Panc1 (cell line): ENCODE measurements around the gene EFHB. TPM values are rescaled to one million over a fixed set of nuclear protein-coding genes. Genes with fewer than 3 reads are reported as not detected.

ENCODE experiments used
- ATAC-seq: fragments of 200-7000 bp; cut with Tn5 transposase; 2 replicates; pipeline ENCODE4 v1.9.1; 2020; ENCODE audit warnings: mild to moderate bottlenecking, moderate library complexity
- BruUV-seq: library from RNA; stranded (reverse); fragments of 400-500 nt; replicated peaks from 2 replicates; lab custom pipeline; 2021; lab: Mats Ljungman, UMichigan
- CTCF ChIA-PET: fragments of 300-600 bp; sonication (Branson Sonifier 250); formaldehyde crosslinking; loops from one replicate; lab custom pipeline; 2022; ENCODE audit warnings: antibody characterized with exemption; lab: Charles Lee
- POLR2A ChIA-PET: fragments of 300-600 bp; sonication (Branson Sonifier 250); formaldehyde crosslinking; loops from one replicate; lab custom pipeline; 2022; ENCODE audit warnings: antibody characterized with exemption; lab: Charles Lee
- DNase-seq: peaks from one replicate; pipeline ENCODE4 v3.0.0-alpha.2; 2010; ENCODE audit warnings: low read depth, low spot score
- H3K27ac ChIP-seq: 2 replicates; pipeline ENCODE4 v1.5.1; 2011; ENCODE audit warnings: mild to moderate bottlenecking, low read length, inconsistent platforms
- H3K27me3 ChIP-seq: fragments of 200-500 bp; sonication (Bioruptor generic); 2 replicates; pipeline ENCODE4 v1.6.0; 2014; ENCODE audit warnings: low read length, inconsistent platforms; ENCODE audit not compliant: control insufficient read depth, insufficient read depth
- H3K36me3 ChIP-seq: fragments of 200-500 bp; sonication (Bioruptor generic); 2 replicates; pipeline ENCODE4 v1.5.1; 2014; ENCODE audit warnings: inconsistent platforms, mild to moderate bottlenecking, low read length, moderate library complexity; ENCODE audit not compliant: control insufficient read depth, insufficient read depth
- H3K4me1 ChIP-seq: 2 replicates; pipeline ENCODE4 v1.5.1; 2011; ENCODE audit warnings: inconsistent platforms, mild to moderate bottlenecking, low read length, moderate library complexity; ENCODE audit not compliant: control insufficient read depth, insufficient read depth
- H3K4me3 ChIP-seq, 2 experiments: 2 replicates each; pipeline ENCODE4 v1.5.1; 2011 to 2012; ENCODE audit warnings: low read depth in 2 of 2, low read length in 2 of 2, mild to moderate bottlenecking in 2 of 2, inconsistent platforms in 1 of 2, moderate library complexity in 1 of 2
- H3K9me3 ChIP-seq: fragments of 200-500 bp; sonication (Bioruptor generic); 2 replicates; pipeline ENCODE4 v1.5.1; 2014; ENCODE audit warnings: low read depth, mild to moderate bottlenecking, inconsistent platforms, low read length, moderate library complexity; ENCODE audit not compliant: control insufficient read depth, insufficient read depth
- POLR2AphosphoS5 ChIP-seq: IDR thresholded peaks from 2 replicates; pipeline ENCODE4 v1.6.1; 2012; ENCODE audit warnings: mild to moderate bottlenecking, low read depth, low read length, moderate library complexity
- SIN3A ChIP-seq: IDR thresholded peaks from 2 replicates; pipeline ENCODE4 v1.6.1; 2012; ENCODE audit warnings: low read depth, mild to moderate bottlenecking, low read length, moderate library complexity, borderline replicate concordance; ENCODE audit not compliant: insufficient read depth
- TCF7L2 ChIP-seq: IDR thresholded peaks from 2 replicates; pipeline ENCODE4 v1.6.1; 2011; ENCODE audit warnings: mild to moderate bottlenecking, low read depth, low read length, inconsistent platforms
- in situ Hi-C: cut with HindIII; loops from 2 replicates; pipeline ENCODE4 v1.10.0; 2016; ENCODE audit warnings: low sequenced_read_pairs, low pct_unique_long_range_greater_than_20kb
- intact Hi-C: fragments of 100-400 bp; cut with micrococcal nuclease; formaldehyde crosslinking; loops from one replicate; pipeline ENCODE4 v1.10.0; 2022; ENCODE audit not compliant: unreplicated experiment
- total RNA-seq: library from RNA; stranded (reverse); gene quantifications from one replicate; pipeline ENCODE4 v1.2.1, GENCODE V29; 2021; ENCODE audit not compliant: unreplicated experiment
- TF ChIP-seq, protein P1 (sequence below), 2 experiments: IDR thresholded peaks; 2 replicates each; pipeline ENCODE4 v1.6.1; 2011 to 2012; ENCODE audit warnings: low read depth in 2 of 2, control low read depth in 1 of 2, low read length in 1 of 2, mild to moderate bottlenecking in 1 of 2, moderate library complexity in 1 of 2; ENCODE audit not compliant: insufficient read depth in 1 of 2
- TF ChIP-seq, protein P2 (sequence below): fragments of 450-650 bp; IDR thresholded peaks from 2 replicates; pipeline ENCODE4 v1.5.1; 2017; ENCODE audit warnings: mild to moderate bottlenecking

Gene EFHB
- total RNA-seq, 1 experiment from 2014 or later = 0.46 TPM

DNA sequence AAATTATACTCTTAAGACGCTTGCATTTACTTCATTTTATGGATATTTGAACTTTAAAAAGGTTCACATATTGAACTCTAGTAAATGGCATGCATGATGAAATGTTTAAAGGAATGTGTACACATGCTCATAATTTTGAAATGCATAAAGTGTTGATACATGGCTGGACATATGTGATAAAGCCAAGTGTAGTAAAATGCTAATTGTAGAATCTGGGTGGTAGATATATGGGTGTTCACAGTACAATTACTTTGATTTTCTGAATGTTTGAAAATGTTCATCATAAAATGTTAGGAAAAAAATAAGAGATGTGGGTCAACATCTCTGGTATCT, 4.2 kb upstream of the EFHB start:
- no peak for TF ChIP-seq POLR2AphosphoS5
- TF ChIP-seq, protein P1, sequence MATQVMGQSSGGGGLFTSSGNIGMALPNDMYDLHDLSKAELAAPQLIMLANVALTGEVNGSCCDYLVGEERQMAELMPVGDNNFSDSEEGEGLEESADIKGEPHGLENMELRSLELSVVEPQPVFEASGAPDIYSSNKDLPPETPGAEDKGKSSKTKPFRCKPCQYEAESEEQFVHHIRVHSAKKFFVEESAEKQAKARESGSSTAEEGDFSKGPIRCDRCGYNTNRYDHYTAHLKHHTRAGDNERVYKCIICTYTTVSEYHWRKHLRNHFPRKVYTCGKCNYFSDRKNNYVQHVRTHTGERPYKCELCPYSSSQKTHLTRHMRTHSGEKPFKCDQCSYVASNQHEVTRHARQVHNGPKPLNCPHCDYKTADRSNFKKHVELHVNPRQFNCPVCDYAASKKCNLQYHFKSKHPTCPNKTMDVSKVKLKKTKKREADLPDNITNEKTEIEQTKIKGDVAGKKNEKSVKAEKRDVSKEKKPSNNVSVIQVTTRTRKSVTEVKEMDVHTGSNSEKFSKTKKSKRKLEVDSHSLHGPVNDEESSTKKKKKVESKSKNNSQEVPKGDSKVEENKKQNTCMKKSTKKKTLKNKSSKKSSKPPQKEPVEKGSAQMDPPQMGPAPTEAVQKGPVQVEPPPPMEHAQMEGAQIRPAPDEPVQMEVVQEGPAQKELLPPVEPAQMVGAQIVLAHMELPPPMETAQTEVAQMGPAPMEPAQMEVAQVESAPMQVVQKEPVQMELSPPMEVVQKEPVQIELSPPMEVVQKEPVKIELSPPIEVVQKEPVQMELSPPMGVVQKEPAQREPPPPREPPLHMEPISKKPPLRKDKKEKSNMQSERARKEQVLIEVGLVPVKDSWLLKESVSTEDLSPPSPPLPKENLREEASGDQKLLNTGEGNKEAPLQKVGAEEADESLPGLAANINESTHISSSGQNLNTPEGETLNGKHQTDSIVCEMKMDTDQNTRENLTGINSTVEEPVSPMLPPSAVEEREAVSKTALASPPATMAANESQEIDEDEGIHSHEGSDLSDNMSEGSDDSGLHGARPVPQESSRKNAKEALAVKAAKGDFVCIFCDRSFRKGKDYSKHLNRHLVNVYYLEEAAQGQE (IDR thresholded peaks at IDR 0.05; ENCODE audit: insufficient read depth in 1 of 2, low read depth in 2 of 2, low read length in 1 of 2) = no peak
- intact Hi-C loops = no loop called here
- DNase-seq (no peak), ATAC-seq (no peak)
- Histone ChIP-seq H3K27ac (no peak overlapping the region), H3K9me3 (no peaks in the 10 kb centered on the region), H3K27me3 (no peaks in the 10 kb centered on the region), H3K4me1 (no peaks in the 10 kb centered on the region), H3K36me3 (no peaks in the 10 kb centered on the region), H3K4me3 (no peak overlapping the region)
- no TSS peak for BruUV-seq
- POLR2A ChIA-PET = no interaction called here
- CTCF ChIA-PET = no interaction called here
- in situ Hi-C loops = no loop called here

DNA sequence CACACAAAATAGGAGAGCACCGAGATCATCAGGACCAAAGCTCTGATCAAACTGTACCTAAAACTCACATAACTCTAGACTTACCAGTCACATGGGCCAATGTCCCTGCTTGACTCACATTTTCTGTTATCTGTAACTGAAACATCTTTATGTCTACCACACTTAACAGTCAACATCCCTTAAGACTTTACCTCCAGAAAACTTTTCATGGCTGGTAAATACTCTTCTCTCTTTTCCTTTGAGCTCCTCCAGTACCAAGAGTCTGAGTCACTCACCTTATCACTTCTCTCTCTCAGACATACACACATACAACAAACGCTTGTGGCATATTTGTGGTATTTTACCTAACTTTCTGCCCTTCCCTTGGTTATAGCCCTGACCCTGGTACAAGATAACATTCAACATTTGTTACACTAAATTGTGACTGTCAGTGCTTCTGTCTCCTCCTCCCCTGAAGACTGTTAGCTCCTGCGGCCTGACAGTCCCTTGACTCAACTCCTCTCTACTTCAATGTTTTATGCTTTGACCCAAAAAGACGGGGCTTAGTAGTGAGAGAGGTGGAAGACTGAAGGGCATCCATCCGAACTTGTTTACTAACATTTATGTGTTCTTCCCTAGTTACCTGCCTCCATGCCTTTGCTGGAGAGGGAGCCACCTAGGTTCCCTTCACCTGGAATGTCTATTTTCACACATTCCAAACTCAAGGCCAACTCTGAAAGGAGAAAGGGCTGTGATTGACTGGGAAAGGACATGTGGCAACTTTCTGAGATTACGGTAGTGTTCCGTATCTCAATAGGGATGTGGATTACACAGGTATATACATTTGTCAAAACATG, 3.7 kb upstream of the EFHB start:
- Histone ChIP-seq H3K36me3 (no peaks in the 10 kb centered on the region), H3K4me1 (no peaks in the 10 kb centered on the region), H3K4me3 (no peak overlapping the region), H3K27ac (no peak overlapping the region), H3K9me3 (no peaks in the 10 kb centered on the region), H3K27me3 (no peaks in the 10 kb centered on the region)
- BruUV-seq = no TSS peak
- intact Hi-C loops (no loop called here), in situ Hi-C loops (no loop called here)
- ChIA-PET CTCF (no interaction called here), POLR2A (no interaction called here)
- DNase-seq (no peak), ATAC-seq (no peak)
- TF ChIP-seq POLR2AphosphoS5 (no peak), SIN3A (no peak), TCF7L2 (no peak)
- TF ChIP-seq, protein P2, sequence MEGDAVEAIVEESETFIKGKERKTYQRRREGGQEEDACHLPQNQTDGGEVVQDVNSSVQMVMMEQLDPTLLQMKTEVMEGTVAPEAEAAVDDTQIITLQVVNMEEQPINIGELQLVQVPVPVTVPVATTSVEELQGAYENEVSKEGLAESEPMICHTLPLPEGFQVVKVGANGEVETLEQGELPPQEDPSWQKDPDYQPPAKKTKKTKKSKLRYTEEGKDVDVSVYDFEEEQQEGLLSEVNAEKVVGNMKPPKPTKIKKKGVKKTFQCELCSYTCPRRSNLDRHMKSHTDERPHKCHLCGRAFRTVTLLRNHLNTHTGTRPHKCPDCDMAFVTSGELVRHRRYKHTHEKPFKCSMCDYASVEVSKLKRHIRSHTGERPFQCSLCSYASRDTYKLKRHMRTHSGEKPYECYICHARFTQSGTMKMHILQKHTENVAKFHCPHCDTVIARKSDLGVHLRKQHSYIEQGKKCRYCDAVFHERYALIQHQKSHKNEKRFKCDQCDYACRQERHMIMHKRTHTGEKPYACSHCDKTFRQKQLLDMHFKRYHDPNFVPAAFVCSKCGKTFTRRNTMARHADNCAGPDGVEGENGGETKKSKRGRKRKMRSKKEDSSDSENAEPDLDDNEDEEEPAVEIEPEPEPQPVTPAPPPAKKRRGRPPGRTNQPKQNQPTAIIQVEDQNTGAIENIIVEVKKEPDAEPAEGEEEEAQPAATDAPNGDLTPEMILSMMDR = no peak
- TF ChIP-seq, protein P1 (IDR thresholded peaks at IDR 0.05; ENCODE audit: insufficient read depth in 1 of 2, low read depth in 2 of 2, low read length in 1 of 2) = no peak
